Panc1 (cell line): ENCODE results near the gene DDX4. TPM values are rescaled to one million over a fixed set of nuclear protein-coding genes. Genes with fewer than 3 reads are reported as not detected.
A peak's percentile ranks its signal among the peaks of the same experiment; 100 is the strongest.

Experiments
- ATAC-seq: fragments of 200-7000 bp; cut with Tn5 transposase; 2 replicates; pipeline ENCODE4 v1.9.1; 2020; ENCODE audit warnings: mild to moderate bottlenecking, moderate library complexity
- BruUV-seq: library from RNA; stranded (reverse); fragments of 400-500 nt; replicated peaks from 2 replicates; lab custom pipeline; 2021; lab: Mats Ljungman, UMichigan
- CTCF ChIA-PET: fragments of 300-600 bp; sonication (Branson Sonifier 250); formaldehyde crosslinking; loops from one replicate; lab custom pipeline; 2022; ENCODE audit warnings: antibody characterized with exemption; lab: Charles Lee
- POLR2A ChIA-PET: fragments of 300-600 bp; sonication (Branson Sonifier 250); formaldehyde crosslinking; loops from one replicate; lab custom pipeline; 2022; ENCODE audit warnings: antibody characterized with exemption; lab: Charles Lee
- DNase-seq: peaks from one replicate; pipeline ENCODE4 v3.0.0-alpha.2; 2010; ENCODE audit warnings: low read depth, low spot score
- H3K27ac ChIP-seq: 2 replicates; pipeline ENCODE4 v1.5.1; 2011; ENCODE audit warnings: mild to moderate bottlenecking, low read length, inconsistent platforms
- H3K27me3 ChIP-seq: fragments of 200-500 bp; sonication (Bioruptor generic); 2 replicates; pipeline ENCODE4 v1.6.0; 2014; ENCODE audit warnings: low read length, inconsistent platforms; ENCODE audit not compliant: control insufficient read depth, insufficient read depth
- H3K36me3 ChIP-seq: fragments of 200-500 bp; sonication (Bioruptor generic); 2 replicates; pipeline ENCODE4 v1.5.1; 2014; ENCODE audit warnings: inconsistent platforms, mild to moderate bottlenecking, low read length, moderate library complexity; ENCODE audit not compliant: control insufficient read depth, insufficient read depth
- H3K4me1 ChIP-seq: 2 replicates; pipeline ENCODE4 v1.5.1; 2011; ENCODE audit warnings: inconsistent platforms, mild to moderate bottlenecking, low read length, moderate library complexity; ENCODE audit not compliant: control insufficient read depth, insufficient read depth
- H3K4me3 ChIP-seq, 2 experiments: 2 replicates each; pipeline ENCODE4 v1.5.1; 2011 to 2012; ENCODE audit warnings: low read depth in 2 of 2, low read length in 2 of 2, mild to moderate bottlenecking in 2 of 2, inconsistent platforms in 1 of 2, moderate library complexity in 1 of 2
- H3K9me3 ChIP-seq: fragments of 200-500 bp; sonication (Bioruptor generic); 2 replicates; pipeline ENCODE4 v1.5.1; 2014; ENCODE audit warnings: low read depth, mild to moderate bottlenecking, inconsistent platforms, low read length, moderate library complexity; ENCODE audit not compliant: control insufficient read depth, insufficient read depth
- POLR2AphosphoS5 ChIP-seq: IDR thresholded peaks from 2 replicates; pipeline ENCODE4 v1.6.1; 2012; ENCODE audit warnings: mild to moderate bottlenecking, low read depth, low read length, moderate library complexity
- REST ChIP-seq, 2 experiments: IDR thresholded peaks; 2 replicates each; pipeline ENCODE4 v1.6.1; 2011 to 2012; ENCODE audit warnings: low read depth in 2 of 2, control low read depth in 1 of 2, low read length in 1 of 2, mild to moderate bottlenecking in 1 of 2, moderate library complexity in 1 of 2; ENCODE audit not compliant: insufficient read depth in 1 of 2
- SIN3A ChIP-seq: IDR thresholded peaks from 2 replicates; pipeline ENCODE4 v1.6.1; 2012; ENCODE audit warnings: low read depth, mild to moderate bottlenecking, low read length, moderate library complexity, borderline replicate concordance; ENCODE audit not compliant: insufficient read depth
- TCF7L2 ChIP-seq: IDR thresholded peaks from 2 replicates; pipeline ENCODE4 v1.6.1; 2011; ENCODE audit warnings: mild to moderate bottlenecking, low read depth, low read length, inconsistent platforms
- in situ Hi-C: cut with HindIII; loops from 2 replicates; pipeline ENCODE4 v1.10.0; 2016; ENCODE audit warnings: low sequenced_read_pairs, low pct_unique_long_range_greater_than_20kb
- intact Hi-C: fragments of 100-400 bp; cut with micrococcal nuclease; formaldehyde crosslinking; loops from one replicate; pipeline ENCODE4 v1.10.0; 2022; ENCODE audit not compliant: unreplicated experiment
- total RNA-seq: library from RNA; stranded (reverse); gene quantifications from one replicate; pipeline ENCODE4 v1.2.1, GENCODE V29; 2021; ENCODE audit not compliant: unreplicated experiment
- TF ChIP-seq, protein P1 (sequence below): fragments of 450-650 bp; IDR thresholded peaks from 2 replicates; pipeline ENCODE4 v1.5.1; 2017; ENCODE audit warnings: mild to moderate bottlenecking

Gene DDX4
- total RNA-seq, 1 experiment from 2014 or later = not detected

DNA sequence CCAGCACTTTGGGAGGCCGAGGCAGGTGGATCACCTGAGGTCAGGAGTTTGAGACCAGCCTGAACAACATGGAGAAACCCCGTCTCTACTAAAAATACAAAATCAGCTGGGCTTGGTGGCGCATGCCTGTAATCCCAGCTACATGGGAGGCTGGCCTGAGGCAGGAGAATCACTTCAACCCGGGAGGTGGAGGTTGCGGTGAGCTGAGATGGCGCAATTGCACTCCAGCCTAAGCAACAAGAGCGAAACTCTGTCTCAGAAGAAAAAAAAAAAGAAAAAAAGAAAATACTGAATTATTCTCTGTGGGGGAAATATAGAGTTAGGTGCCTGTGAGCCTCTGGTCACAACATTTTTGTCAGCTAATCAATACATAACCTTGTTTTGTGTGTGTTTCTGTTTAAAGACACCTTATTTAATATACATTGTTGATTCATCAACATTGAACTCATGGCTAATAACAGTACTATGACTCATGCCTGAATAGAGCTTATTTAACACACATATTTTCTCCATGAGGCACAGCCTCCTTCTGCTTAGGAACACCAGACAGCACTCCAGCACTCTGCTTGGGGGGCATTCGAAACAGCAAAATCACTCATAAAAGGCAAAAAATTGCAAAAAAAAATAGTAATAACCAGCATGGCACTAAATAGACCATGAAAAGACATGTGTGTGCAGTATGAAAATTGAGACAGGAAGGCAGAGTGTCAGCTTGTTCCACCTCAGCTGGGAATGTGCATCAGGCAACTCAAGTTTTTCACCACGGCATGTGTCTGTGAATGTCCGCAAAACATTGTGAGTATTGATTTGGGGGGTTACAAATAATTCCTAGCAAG lies 113.2 kb downstream of the DDX4 start, which contains the start of gene IL31RA:
Gene IL31RA (plus strand): TSS at position 519 of the 836 bp plus-strand sequence. CDS start 214 bp downstream, at position 733.
- BruUV-seq = no TSS peak
- Histone ChIP-seq H3K27me3 (no peaks in the 10 kb centered on the region), H3K36me3 (no peaks in the 10 kb centered on the region), H3K27ac (peak within 1 kb of the TSS; percentile 60), H3K9me3 (no peaks in the 10 kb centered on the region), H3K4me3 (peak within 1 kb of the TSS; percentile 12 to 54), H3K4me1 (peaks cover 10% of the 10 kb centered on the region; the same call in 1 of the 2 replicates)
- ATAC-seq = peak; percentile 95
- CTCF ChIA-PET = no interaction called here
- no peak for TF ChIP-seq SIN3A
- TF ChIP-seq POLR2AphosphoS5 = no peak
- no peak for TF ChIP-seq TCF7L2
- TF ChIP-seq, protein P1, sequence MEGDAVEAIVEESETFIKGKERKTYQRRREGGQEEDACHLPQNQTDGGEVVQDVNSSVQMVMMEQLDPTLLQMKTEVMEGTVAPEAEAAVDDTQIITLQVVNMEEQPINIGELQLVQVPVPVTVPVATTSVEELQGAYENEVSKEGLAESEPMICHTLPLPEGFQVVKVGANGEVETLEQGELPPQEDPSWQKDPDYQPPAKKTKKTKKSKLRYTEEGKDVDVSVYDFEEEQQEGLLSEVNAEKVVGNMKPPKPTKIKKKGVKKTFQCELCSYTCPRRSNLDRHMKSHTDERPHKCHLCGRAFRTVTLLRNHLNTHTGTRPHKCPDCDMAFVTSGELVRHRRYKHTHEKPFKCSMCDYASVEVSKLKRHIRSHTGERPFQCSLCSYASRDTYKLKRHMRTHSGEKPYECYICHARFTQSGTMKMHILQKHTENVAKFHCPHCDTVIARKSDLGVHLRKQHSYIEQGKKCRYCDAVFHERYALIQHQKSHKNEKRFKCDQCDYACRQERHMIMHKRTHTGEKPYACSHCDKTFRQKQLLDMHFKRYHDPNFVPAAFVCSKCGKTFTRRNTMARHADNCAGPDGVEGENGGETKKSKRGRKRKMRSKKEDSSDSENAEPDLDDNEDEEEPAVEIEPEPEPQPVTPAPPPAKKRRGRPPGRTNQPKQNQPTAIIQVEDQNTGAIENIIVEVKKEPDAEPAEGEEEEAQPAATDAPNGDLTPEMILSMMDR = no peak
- no peak for TF ChIP-seq REST (IDR thresholded peaks at IDR 0.05; ENCODE audit: insufficient read depth in 1 of 2, low read depth in 2 of 2, low read length in 1 of 2)
- POLR2A ChIA-PET = no interaction called here
- in situ Hi-C loops (no loop called here), intact Hi-C loops (no loop called here)
- DNase-seq = peak; percentile 78

- DNase-seq (peak; percentile 35), ATAC-seq (peak; percentile 54)
- H3K27me3 ChIP-seq = no peaks in the 10 kb centered on the region
- ChIA-PET POLR2A (no interaction called here), CTCF (no interaction called here)
- no peaks in the 10 kb centered on the region for H3K9me3 ChIP-seq
- peak overlapping the region; percentile 12 to 54 for H3K4me3 ChIP-seq
- in situ Hi-C loops (no loop called here), intact Hi-C loops (no loop called here)
- peaks cover 10% of the 10 kb centered on the region; the same call in 1 of the 2 replicates for H3K4me1 ChIP-seq
- no peak for TF ChIP-seq POLR2AphosphoS5
- no peak for TF ChIP-seq SIN3A
- TF ChIP-seq REST (IDR thresholded peaks at IDR 0.05; ENCODE audit: insufficient read depth in 1 of 2, low read depth in 2 of 2, low read length in 1 of 2) = no peak
- no peak for TF ChIP-seq TCF7L2
- TF ChIP-seq, protein P1 = no peak
- no peaks in the 10 kb centered on the region for H3K36me3 ChIP-seq
- H3K27ac ChIP-seq = peak overlapping the region; percentile 60
- TSS peak; percentile 92 for BruUV-seq
These were observed 113.8 kb downstream of the DDX4 start for GRCh38 chr5:55851675-55851979.
